Skin epidermis (tissue), 12 donors: Measurements from ENCODE around the gene DRC3.

Experiments
- H3K27ac ChIP-seq, 21 experiments: fragments of 200-600 bp; sonication (generic) in 11 of 21; one replicate each; pipeline ENCODE4 v1.5.0; 2020; ENCODE audit warnings: mild to moderate bottlenecking in 3 of 21, inconsistent platforms in 2 of 21, moderate library complexity in 2 of 21
- H3K4me3 ChIP-seq, 7 experiments: fragments of 200-600 bp; sonication (generic) in 2 of 7; one replicate each; pipeline ENCODE4 v1.5.0; 2020; ENCODE audit warnings: inconsistent platforms in 2 of 7, mild to moderate bottlenecking in 2 of 7, moderate library complexity in 1 of 7

Gene DRC3

GRCh38 chr17:17963066-17963465 is 9.6 kb upstream of the DRC3 start:
- H3K4me3 ChIP-seq: no peak overlapping the region
- H3K27ac ChIP-seq: no peak overlapping the region

DNA sequence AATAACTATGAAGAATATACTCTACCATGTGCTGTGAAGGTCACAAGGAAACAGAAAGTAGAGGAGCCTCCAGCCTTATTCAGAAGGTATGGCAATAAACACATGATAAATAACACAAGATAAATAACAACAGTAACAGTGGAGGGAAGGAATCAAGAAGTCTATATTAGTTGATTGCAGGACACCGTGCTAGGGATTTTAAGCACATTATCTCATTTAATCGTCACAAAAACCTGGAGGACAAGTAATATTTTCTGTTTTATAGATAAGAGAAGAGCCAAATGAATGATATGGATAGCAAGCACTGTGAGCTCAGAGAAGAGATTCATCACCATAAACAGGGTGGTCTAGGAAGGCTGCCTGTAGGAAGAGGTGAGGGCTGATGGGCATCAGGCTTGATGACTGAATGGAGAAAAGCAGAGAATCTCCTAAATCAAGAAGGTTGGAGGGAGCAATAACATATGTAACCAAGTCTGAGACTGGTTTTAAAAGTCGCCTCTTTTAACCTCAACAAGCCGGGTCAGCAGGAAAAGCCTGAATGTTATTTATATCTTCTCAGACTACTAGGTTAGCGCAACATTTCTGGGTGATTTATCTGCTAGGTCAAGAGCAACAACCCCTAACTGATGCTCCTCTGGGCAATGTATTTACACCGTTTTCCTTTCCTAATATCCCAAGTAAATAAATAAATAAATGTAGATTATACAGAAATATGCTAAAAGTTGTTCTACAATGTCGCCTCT is 8.8 kb upstream of the DRC3 start:
- Histone ChIP-seq H3K27ac (no peak overlapping the region), H3K4me3 (no peak overlapping the region)

DNA sequence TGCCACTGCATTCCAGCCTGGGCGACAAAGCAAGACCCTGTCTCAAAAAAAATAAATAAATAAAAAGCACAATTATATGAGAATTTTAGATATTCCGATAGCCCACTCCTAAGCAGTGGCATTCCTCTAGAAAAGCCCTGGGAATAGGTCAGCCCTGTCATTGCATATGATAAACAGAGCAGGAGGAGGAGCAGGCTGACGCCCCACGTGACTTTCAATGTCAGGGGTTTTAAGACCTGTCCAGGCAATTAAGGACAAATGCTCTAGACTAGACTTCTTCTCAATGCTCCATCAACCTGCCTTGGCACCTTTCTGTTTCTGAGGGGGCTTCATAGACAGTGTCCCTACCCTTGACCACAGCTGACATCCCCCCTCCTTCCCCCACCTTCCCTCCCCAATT is 8.0 kb upstream of the DRC3 start:
- Histone ChIP-seq H3K4me3 (no peak overlapping the region), H3K27ac (no peak overlapping the region)

DNA sequence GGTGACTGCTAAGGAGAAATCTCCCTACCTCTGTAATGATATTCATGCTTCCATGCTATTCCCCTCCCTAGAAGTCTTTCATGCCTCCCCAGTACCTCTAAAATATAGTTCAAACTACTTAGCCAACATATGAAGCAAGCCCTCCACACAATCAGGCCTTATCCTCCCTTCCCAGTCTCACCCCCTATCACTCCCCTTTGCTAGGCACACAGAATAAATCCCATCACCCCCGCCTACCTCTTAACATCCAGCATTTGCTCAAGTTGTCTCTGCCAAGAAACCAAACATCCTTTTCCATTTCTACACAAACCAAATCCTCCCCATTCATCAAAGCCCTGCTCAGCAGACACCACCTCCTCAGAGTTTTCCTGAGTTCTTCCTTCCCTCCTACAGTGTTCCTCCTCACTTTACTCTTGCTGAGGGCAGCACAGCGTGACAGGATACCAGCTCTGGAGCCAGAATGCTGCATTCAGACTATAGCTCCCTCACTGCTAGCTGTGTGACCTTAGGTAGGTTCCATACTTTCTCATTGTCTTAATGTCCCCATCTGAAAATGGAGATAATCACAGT is 7.4 kb upstream of the DRC3 start:
- H3K4me3 ChIP-seq: no peak overlapping the region
- no peak overlapping the region for H3K27ac ChIP-seq

- H3K27ac ChIP-seq: no peak overlapping the region
Observed at GRCh38 chr17:17966399-17966798, 6.3 kb upstream of the DRC3 start.

GRCh38 chr17:17970699-17971430 is 1.8 kb upstream of the DRC3 start:
- peak overlapping the region; percentile 62 to 96 (median 91) for H3K4me3 ChIP-seq
- peak overlapping the region in 19 of 21 experiments; percentile 30 to 94 (median 88) for H3K27ac ChIP-seq

More at GRCh38 chr17:17966399-17966798, 6.3 kb upstream of the DRC3 start:
- no peak overlapping the region for H3K4me3 ChIP-seq

DNA sequence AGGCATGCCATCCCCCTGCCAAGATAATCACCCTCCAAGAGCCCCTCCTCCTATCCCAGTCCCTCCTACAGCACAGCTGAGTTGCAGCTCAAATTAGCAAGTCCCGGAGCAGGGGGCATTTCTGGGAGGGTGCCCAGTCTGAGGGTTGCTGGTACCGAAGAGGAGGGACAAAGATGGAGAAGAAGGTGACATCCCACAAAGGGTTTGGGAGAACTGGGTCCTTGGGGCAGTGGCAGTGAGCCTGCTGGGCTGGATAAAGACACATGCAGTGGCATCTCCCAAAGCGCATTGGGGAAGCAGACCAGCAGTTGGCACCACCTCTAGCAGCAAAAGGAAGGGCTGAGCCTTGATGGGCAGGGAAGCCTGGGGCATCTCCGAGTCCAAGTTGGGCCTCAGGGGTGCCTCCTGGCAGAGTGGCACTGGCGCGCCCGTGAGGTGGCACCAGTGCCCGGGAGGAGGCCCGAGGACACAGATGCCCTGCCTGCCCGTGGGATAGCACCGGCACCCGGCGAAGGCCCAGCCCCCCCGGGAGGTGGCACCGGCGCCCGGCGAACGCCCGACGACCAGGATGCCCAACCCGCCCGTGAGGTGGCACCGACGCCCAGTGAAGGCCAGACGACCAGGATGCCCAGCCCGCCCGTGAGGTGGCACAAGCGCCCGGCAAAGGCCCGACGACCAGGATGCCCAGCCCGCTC is 1.1 kb upstream of the DRC3 start:
- H3K4me3 ChIP-seq: peak overlapping the region; percentile 62 to 96 (median 91)

DNA sequence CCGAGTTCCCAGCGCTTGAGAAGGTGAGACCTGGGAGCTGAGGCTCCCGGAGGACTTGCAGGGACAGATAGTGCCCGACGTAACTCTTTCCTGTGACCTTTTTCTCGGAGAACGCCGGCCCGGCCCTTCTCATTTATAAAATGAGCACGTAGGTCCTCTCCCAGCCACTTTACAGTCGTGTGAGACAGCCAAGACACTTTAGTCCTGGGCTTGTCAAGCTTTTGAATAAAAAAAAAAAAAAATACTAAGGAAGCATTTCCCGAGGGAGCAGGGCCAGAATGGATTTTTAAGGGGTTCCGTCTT is 241 bp downstream of the DRC3 start:
- peak overlapping the region in 11 of 21 experiments; percentile 21 to 87 (median 61) for H3K27ac ChIP-seq
- H3K4me3 ChIP-seq: peak overlapping the region; percentile 31 to 96 (median 84)

More for the DNA sequence above, 1.1 kb upstream of the DRC3 start:
- H3K27ac ChIP-seq: peak overlapping the region; percentile 67 to 94 (median 87)

- H3K27ac ChIP-seq: no peak overlapping the region
- no peak overlapping the region for H3K4me3 ChIP-seq
Observed at GRCh38 chr17:17975436-17975835, 2.8 kb downstream of the DRC3 start.

DNA sequence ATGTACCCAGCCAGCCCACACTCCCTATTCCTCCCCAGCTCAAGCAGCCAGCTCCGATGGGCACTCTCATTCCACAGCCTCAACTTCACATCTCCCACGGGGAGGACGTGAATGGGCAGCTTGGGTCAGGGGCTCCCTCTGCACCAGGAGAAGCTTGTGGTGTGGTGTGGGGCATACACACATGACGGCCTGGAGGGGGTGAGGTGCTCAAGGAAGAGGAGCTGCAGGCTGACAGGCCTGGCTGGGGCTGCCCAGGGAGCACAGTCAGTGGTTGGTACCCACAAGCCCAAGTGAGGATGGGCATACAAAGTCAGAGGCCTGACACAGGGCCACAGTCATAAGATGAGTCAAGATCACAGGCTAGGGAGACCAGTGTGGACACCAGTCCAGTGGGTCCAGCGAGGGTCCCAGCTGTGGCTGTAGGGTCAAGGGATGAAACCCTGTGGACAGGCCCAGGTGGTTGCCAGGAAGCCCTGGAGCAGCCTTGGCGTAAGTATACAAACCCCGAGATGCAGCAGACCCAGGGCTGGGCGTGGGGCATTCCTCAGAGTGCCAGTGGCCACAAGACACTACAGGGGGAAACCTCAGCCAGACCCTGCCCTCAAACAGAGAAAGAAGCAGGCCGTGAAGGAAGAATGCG is 4.4 kb downstream of the DRC3 start:
- no peak overlapping the region for H3K4me3 ChIP-seq
- H3K27ac ChIP-seq: no peak overlapping the region

- Histone ChIP-seq H3K4me3 (no peak overlapping the region), H3K27ac (peak overlapping the region in 5 of 21 experiments; percentile 17 to 73 (median 48))
Observed at GRCh38 chr17:17978481-17979424, 6.1 kb downstream of the DRC3 start.

DNA sequence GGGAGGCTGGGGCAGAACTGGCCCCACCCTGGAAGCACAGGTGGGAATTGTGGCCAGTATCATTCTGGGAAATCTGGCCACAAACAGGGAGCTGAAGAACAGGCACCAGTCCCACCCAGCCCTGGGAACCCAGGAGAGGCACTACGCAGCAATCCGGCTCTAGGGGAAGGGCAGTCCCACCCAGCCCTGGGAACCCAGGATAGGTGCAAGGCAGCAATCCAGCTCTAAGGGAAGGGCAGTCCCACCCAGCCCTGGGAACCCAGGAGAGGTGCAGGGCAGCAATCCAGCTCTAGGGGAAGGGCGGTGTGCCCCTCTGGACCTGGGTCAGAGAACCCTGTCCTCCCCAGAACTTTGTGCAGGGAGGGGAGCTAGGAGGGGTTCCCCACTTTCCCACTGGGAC is 7.1 kb downstream of the DRC3 start:
- H3K4me3 ChIP-seq: no peak overlapping the region
- H3K27ac ChIP-seq: peak overlapping the region in 6 of 21 experiments; percentile 17 to 73 (median 43)

- no peak overlapping the region for H3K4me3 ChIP-seq
- no peak overlapping the region for H3K27ac ChIP-seq
Observed at GRCh38 chr17:17981330-17981729, 8.7 kb downstream of the DRC3 start.

- Histone ChIP-seq H3K27ac (peak overlapping the region in 6 of 21 experiments; percentile 16 to 73 (median 45)), H3K4me3 (no peak overlapping the region)
Observed at GRCh38 chr17:17982801-17983200, 10.1 kb downstream of the DRC3 start.

- peak overlapping the region in 6 of 21 experiments; percentile 16 to 73 (median 45) for H3K27ac ChIP-seq
- no peak overlapping the region for H3K4me3 ChIP-seq
Observed at GRCh38 chr17:17983376-17983775, 10.7 kb downstream of the DRC3 start.

DNA sequence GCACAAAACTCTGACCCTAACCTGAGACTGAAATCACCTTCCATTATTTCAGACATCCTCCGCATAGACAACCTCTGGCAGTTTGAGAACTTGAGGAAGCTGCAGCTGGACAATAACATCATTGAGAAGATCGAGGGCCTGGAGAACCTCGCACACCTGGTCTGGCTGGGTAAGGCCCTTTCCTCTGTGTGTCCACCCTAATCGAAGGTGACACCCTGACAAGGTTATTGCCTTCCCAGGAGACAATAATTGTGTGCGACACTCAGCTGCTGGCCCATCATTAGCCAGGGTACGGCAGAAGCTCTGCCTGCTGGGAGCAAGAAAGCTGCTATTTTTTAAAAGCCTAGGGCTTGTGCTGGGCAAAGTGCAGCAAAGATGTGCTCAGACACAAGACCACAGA is 11.1 kb downstream of the DRC3 start:
- H3K27ac ChIP-seq: peak overlapping the region in 3 of 21 experiments; percentile 16 to 73 (median 49)
- no peak overlapping the region for H3K4me3 ChIP-seq

DNA sequence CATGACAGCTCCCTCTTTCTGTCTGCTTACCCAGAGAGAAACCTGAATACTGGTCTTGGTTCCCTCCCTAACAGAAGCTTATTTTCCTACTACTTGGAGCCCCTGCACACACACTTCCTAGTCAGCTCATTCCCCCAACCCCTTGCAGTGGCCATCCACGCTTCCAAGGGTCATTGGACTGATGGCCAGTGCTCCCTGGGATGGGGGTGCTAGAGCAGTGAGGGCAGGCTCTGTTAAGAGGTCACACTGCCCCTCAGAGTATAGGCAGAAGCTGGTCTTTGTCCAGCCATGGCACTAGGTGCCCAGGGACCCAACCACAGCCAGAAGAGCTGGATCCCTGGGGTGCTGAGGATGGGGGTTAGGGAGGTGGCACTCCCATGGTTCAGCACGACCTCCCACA is 12.5 kb downstream of the DRC3 start:
- Histone ChIP-seq H3K4me3 (no peak overlapping the region), H3K27ac (no peak overlapping the region)

DNA sequence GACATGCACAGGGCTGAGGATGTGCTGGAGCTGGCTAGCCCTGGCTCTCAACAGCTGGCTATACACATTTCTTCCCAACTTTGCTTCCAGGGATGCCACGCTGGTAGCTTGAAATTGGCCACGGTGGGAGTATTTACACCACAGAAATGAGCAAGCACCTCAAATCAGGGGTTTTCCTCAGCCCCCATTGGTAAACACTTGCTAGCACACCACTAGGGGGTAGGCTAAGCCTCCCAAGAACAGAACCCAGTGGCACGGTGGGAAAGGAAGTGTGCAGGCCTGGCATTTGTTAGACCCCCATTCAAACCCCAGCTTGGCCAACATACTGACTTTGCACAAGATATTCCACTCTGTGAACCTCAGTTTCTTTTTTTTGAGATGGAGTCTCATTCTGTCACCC is 12.9 kb downstream of the DRC3 start:
- no peak overlapping the region for H3K4me3 ChIP-seq
- no peak overlapping the region for H3K27ac ChIP-seq
